ENCODE data around the gene SEMA4G.

SEMA4G gene

DNA sequence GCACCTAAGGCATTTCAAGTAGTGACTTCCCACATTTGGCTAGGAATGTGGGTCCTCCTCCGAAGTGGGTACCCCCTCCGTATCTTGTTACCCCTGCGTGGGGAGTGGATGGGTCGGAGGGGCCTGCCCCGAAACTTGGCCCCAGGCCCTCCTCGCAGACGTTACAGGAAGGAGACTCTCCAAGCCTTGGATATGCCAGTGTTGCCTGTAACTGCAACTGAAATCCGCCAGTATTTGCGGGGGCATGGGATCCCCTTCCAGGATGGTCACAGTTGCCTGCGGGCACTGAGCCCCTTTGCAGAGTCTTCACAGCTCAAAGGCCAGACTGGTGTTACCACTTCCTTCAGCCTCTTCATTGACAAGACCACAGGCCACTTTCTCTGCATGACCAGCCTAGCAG, 18.9 kb downstream of the SEMA4G start:
- no peak for DNase-seq

DNA sequence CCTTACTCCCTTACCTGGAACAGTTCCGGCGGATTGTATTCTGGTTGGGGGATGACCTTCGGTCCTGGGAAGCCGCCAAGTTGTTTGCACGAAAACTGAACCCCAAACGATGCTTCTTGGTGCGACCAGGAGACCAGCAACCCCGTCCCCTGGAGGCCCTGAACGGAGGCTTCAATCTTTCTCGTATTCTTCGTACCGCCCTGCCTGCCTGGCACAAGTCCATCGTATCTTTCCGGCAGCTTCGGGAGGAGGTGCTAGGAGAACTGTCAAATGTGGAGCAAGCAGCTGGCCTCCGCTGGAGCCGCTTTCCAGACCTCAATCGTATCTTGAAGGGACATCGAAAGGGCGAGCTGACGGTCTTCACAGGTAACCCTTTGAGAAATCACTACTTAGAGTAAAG, 19.8 kb downstream of the SEMA4G start:
- DNase-seq, result no peak

DNA sequence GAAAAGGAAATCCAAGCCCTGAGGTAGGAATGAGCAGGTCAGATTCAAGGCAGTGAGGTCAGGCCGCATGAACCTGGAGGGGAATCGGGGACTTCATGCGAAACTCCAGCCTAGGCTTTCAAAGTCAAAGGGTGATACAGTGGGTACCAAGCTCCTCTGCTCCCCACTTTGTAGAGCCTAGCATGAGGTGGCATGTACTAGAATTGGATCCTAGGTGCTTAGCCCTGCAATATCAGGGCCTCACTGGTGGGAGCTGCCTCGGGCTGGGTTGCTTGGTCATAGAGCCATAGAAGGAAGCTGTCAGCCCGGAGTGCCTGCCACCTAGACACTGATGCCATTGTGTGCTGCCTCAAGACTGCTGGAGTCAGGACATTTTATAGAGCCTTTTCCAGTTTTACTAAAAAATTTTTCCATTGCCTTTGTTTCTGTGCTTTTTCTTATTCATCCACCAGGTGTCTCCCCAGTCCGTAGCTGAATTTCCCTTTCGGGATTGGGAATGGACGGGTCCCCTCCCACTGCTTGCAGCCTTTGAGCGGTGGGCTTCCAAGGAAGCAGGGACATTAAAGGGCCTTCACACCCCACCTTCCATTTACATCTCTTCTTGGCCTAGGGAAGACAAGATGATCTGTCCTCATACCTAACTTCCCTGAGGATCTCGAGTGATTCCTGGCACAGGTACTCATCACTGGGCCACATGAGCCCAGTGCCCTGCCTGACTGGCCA, 24.8 kb downstream of the SEMA4G start:
- DNase-seq, result no peak

DNA sequence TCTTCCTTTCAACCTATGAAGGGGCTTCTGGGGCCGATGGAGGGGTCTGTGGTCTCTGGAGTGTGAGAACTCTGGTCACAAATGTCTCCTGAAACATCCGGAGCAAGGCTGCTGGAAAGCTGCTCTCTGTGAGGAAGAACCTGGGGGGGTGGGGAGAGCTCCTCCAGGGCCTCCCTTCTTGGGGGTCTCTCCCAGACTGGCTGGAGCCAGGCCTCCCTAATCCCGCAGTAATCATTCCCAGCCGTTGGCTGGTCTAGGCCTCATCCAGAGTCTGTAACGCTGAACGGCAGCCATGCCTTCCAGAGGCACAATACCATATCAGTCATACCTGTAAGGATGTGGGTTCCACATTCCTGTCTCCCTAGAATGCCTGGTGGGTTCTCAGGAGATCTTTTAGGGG, 25.9 kb downstream of the SEMA4G start:
- no peak for DNase-seq

DNA sequence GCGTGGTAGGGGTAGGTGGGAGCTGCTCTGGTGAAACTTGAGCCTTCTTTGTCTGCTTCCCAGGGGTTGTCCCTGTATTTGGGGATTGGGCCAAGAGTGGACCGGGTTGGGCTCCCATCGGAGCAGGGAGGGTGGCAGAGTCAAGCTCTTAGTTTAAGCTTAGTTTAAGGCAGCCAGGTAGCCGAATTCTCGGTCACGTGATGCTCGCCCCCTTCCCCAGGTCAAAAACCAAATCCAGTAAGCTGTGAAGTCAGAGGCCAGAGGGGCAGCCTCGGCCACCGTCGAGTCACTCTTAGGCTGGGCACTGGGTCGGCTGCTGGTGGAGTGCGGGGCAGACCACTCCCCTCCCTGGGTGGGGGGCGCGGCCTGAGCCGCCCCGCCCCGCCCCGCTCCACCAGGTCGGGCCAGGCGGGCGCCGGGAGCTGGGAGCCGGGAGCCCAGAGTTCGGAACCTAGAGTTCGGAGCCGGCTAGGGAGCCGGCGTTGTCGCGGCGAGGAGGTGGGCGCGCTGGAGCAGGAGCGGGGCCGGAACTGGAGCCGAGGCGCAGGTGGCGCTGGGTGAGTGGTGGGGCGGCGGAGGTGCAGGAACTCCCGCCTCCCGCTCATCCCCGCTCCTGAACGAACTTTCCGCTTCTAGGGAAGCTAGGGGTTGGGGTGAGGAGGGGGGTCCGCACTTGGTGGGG, 27.5 kb downstream of the SEMA4G start:
- peak; percentile 50 to 56 for DNase-seq

DNA sequence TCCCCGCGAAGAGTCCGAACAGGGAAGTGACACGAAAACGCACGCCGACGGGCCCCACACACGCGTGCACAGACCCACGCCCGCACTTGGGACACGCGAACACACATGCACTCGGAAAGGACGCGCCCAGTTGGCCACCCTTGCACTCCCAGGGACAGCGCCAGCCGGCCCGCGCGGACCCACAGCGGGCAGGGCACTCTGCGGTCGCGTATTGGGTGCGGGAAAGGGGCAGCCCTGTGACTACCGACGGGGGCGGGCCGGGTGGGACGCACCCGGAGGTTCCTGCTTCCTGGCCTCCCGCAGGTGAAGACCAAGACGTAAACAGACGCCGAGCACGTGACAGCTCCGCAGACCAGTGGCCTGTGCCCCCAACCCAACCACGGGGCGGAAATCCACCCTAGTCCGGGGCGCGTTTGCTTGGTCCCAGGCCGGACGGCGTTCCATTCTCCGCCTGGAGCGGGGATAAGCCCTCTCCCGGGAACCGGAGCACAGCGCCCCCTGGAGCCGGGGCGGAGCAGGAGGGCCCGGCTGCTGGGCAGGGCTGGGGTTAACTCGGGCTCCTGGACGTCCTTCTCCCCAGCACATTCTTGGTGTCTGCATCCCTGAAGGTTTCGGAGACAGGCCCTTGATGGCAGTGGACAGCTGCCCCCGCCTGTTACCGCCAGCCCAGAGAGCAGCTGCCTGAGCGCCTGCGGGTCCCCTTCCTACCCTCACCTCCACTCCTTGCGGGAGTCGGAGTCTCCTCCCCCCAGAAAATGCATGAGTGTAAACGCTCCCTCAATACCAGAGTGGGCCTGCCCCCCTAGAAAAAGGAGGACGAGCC, 28.3 kb downstream of the SEMA4G start:
- DNase-seq, result peak; percentile 82

DNA sequence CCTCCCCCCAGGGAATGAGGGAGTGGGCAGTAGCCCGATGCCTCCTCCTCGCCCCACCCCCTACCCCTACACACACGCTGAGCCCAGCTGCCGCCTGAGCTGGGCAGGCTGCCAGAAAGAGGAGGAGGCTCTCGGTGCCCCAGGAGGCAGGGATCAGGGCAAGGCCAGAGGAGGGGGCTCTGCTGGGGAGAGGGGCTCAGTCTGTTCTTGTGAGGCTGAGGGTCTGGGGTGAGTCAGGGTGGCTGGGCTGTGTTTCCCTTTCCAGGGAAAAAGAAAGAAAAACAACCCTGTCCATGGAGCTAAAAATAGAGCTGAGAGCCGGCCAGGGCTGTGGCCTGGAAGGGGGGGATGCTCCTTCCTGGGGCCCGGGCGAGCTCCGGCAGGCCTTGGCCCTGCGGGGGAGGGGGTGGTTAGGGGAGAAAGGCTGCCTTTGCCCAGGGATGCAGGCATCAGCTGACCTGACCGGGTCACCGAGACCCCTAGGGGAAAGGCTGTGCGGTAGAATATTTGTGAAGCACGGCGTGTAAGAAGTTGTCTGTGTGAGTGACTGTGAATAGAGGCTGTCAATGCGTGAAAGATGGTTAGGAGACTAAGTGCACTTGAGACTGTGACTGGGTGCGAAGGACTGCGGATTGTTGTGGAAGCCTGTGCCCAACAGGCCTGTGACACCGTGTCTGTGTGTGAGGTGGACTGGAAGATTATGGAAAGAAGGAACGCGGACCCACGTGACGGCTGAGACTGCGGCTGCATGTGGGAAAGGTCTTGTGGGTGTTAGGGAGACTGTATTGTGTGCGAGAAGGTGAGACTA, 29.1 kb downstream of the SEMA4G start:
- peak; percentile 72 to 76 for DNase-seq

DNA sequence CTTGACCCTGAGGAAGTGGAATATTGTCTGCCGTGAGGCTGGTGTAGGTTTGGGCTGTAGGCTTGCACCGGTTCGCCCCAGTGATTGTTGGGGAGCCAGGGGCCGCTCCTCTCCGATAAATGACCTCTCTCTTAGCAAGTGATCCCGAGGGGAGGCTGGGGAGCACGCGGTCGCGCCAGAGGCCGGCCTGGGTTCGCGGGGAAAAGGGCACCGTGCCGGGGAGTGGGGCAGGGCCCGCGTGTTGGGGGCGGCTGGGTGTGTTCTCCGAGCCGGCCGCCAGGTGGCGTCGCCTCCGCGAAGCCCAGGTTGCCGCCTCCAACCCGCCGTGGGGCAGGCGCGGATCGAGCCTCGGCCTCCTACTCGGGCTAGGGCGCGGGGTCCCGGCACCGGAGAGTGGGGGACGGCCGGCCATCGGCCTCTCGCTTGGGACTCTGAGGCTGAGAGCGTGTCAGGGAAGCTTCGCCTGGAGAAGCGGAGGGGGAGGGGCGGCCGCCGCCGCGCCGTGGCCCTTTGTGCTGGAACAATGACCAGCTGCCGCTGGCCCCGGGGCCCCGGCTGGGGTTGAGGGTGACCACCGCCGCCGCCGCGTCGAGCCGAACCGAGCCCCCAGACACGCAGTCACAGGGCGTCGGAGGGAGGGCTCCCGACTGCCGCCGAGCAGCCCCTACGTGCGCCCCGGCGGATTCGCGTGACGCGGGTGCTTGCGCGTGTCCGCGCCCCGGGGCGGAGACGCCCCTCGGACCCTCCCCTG, 29.9 kb downstream of the SEMA4G start:
- peak; percentile 77 to 82 for DNase-seq

DNA sequence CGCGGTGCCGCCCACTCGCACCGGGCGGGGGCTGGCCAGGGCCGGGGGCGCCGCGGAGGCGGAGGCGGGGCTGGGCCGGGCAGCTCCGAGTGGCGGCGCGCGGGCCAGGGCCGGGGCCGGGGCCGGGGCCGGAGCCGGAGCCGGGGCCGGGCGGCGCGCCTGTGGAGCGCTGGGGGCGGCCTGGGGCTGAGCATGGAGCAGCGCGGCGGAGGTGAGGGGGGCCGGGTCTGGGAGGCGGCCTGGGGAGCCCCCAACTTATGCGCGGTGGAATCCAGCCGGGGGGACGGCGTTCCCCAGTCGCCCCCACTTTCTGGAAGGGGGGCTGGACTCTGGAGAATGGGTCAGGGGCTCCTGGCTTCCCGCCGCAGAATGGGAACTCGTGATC, 30.4 kb downstream of the SEMA4G start, which contains the start of gene LZTS2:
Gene LZTS2 (plus strand): TSS at position 67 of the 385 bp plus-strand sequence. CDS start 2,731 bp downstream, outside the sequence.
- no peak for DNase-seq

DNA sequence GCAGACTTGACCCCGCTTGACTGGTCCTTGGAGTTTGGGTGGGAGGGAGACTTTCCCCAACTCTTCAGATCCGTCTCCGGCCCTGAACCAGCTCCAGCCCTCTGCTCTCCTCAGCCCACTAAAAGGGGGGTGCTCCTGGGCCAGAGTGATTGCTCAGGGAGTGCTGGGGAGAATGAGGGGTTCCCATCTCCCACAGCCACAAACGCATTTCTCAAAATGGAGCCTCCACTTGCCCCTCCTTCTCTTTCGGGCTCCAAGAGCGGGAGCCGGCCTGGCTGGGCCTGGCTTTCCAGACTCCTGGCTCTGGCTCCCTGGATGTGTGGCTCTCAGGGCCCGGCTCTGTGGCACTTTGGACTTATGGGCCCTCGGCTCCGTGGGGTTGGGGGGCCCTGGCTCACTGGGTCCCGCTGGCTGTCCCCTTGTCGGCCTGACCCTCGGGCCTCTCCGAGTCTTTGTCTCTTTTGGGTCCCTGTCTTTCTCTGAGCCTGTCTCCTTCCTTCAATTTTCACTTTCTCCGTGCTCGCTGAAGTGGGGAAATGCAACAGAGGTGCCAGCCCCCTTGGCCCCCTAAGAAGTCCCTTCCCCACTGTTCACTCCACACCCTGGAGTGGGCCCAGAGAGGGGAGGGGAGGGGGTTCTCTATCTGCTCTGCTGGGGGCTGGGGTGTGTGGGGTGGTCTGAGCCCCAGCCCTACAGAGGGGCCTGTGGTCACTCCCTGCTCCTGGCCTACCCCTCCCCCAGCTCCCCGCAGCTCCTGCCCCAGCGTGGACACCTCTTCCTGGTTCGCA, 31.0 kb downstream of the SEMA4G start:
- DNase-seq, result no peak

DNA sequence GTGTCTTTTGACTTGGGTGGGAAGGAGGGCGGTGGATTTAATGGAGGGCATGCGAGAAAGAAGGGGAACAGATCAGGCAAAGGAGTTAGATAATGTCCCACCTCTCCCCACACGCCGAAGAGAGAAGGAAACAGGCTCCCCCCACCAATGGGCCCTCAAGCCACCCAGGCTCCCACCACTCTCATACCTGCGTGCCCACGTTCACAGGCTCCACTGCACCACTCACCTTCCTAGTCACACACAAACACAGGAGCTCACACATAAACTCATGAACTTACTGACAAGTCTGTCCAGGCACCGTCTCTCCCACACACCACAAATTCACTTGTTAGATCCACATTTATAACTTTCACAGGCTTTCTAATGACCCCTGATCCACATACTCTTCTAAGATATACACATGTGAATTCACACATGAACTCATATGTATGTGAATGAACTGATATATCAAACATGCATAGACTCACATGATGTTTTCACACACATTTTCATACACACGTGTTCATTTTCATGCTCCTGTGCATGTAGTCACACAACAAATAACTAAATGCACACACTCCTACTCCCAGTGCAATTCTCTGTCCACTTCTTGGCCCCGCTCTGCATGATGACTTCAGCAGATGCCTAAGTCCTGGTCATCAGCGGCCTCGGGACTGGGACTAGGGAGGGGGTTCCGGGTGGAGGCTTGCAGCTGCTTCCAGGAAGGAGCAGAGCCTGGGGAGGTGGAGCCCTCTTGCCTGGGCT, 31.8 kb downstream of the SEMA4G start:
- no peak for DNase-seq

DNA sequence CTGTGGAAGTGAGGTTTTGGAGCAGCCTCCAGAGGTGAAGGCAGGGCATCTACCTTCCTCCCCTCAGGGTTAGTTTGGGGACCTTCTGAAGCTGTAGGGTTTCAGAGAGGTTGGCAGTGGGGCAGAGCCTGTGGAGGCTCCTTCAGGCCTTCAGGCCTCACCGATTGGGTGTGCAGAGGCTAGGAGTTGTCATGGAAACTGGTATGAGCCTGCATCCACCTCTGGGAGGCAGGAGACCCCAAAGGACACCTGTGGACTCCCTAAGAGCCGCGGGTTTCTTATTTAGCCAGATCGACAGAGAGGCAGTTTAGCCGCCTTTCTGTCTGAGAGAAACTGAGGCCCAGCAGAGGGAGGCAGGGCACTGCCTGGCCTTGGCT, 32.3 kb downstream of the SEMA4G start:
- DNase-seq, result no peak

DNA sequence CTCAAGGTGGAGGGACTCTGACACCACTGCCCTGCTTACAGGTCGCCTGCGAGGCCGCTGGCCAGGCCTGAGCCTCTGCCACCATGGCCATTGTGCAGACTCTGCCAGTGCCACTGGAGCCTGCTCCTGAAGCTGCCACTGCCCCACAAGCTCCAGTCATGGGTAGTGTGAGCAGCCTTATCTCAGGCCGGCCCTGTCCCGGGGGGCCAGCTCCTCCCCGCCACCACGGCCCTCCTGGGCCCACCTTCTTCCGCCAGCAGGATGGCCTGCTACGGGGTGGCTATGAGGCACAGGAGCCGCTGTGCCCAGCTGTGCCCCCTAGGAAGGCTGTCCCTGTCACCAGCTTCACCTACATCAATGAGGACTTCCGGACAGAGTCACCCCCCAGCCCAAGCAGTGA, 33.2 kb downstream of the SEMA4G start:
- DNase-seq, result no peak

DNA sequence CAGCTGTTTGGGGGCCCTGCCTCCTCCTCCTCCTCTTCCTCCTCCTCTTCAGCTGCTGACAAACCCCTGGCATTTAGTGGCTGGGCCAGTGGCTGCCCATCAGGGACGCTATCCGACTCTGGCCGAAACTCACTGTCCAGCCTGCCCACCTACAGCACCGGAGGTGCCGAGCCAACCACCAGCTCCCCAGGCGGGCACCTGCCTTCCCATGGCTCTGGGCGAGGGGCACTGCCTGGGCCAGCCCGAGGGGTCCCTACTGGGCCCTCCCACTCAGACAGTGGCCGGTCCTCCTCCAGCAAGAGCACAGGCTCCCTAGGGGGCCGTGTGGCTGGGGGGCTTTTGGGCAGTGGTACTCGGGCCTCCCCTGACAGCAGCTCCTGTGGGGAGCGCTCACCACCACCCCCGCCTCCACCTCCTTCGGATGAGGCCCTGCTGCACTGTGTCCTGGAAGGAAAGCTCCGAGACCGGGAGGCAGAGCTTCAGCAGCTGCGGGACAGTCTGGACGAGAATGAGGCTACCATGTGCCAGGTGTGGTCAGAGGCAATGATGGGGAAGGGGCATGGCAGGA, 34.4 kb downstream of the SEMA4G start:
- no peak for DNase-seq

DNA sequence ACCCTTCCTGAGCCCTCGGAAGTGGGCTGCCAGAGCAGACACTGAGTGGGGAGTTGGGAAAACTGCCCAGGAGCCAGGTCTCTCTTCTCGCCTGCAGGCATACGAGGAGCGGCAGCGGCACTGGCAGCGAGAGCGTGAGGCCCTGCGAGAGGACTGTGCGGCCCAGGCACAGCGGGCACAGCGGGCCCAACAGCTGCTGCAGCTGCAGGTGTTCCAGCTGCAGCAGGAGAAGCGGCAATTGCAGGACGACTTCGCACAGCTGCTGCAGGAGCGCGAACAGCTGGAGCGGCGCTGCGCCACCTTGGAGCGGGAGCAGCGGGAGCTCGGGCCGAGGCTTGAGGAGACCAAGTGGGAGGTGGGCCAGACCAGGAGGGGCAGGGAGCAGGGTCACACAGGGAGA, 36.1 kb downstream of the SEMA4G start:
- no peak for DNase-seq

DNA sequence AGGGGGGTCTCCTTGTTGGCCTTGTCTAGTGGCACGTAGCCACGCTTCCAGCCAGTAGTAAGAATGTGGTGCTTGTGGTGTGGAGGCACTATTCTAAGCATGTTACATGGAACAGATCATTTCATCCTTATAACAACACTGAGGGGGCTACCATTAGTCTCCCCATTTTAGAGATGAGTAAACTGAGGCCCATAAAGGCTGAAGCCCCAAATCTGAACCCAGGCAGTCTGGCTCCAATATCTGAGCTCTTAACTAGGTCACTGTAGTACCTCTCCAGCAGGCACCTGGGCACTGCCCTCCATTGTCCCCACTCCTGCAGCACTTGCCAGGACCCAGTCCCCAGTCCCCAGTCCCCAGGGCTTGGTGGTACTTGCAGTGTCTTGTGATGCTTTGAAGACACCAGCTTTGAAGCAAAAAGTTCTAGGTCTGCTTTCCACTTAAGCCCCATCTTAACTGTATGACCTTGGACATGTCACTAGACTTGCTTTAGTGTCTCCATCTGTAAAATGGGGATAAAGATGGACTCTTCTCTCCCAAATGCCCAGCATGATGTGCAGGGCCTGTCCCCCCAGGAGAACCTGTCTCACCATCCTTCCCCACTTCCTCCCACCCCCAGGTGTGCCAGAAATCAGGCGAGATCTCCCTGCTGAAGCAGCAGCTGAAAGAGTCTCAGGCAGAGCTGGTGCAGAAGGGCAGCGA, 36.7 kb downstream of the SEMA4G start:
- no peak for DNase-seq

DNA sequence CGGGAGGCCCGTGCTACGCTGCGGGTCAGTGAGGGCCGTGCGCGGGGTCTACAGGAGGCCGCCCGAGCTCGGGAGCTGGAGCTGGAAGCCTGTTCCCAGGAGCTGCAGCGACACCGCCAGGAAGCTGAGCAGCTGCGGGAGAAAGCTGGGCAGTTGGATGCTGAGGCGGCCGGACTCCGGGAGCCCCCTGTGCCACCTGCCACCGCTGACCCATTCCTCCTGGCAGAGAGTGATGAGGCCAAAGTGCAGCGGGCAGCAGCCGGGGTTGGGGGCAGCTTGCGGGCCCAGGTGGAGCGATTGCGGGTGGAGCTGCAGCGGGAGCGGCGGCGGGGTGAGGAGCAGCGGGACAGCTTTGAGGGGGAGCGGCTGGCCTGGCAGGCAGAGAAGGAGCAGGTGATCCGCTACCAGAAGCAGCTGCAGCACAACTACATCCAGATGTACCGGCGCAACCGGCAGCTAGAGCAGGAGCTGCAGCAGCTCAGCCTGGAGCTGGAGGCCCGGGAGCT, 37.3 kb downstream of the SEMA4G start:
- DNase-seq, result no peak

DNA sequence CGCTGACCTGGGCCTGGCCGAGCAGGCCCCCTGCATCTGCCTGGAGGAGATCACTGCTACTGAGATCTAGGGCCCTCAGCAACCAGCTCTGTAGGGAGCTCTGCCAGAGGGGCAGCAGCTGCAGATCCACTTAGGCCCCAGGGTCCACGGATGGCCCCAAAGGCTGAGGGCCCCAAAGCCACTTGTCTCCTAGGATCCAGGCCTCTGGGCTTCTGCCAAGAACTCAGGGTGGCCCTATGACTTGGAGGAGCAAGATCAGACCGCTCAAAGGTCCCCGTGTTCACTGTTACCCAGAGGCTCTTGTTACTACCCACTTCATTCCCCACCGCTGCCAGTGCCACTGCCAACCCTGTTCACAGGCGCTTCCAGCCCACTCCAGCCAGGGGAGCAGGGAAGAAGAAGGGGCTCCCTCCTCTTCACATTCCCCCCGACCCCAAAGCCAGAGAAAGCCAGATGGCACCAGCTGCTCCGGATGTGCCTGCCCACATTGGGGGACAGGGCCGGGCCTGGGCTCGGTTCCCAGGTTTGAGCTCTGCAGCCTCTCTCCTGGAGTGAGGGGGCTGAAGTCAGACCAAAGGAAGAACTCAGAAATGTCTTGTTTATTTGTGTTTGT, 37.9 kb downstream of the SEMA4G start:
- DNase-seq, result no peak
